T47D (cell line): ENCODE data around the gene UBE2J2.

ENCODE experiments used
- DNase-seq, 2 experiments: peaks; one replicate each; pipeline versions ENCODE4 v3.0.0 to v3.0.0-alpha.2; 2011 to 2012; ENCODE audit warnings: low read depth in 1 of 2, low spot score in 1 of 2
- JUND ChIP-seq: IDR thresholded peaks from 2 replicates; pipeline ENCODE4 v1.6.1; 2012; ENCODE audit warnings: low read depth
- in situ Hi-C: cut with HindIII; loops from 2 replicates; pipeline ENCODE4 v1.10.0; 2016; ENCODE audit warnings: low sequenced_read_pairs, low pct_unique_long_range_greater_than_20kb

The UBE2J2 gene

GRCh38 chr1:1274931-1275431 lies 1.3 kb upstream of the UBE2J2 start:
- in situ Hi-C loops = no loop called here

GRCh38 chr1:1274299-1274930 lies 761 bp upstream of the UBE2J2 start:
- no peak for TF ChIP-seq JUND
- DNase-seq = no peak
- in situ Hi-C loops = no loop called here

More at GRCh38 chr1:1274931-1275431, 1.3 kb upstream of the UBE2J2 start:
- no peak for TF ChIP-seq JUND
- no peak for DNase-seq

GRCh38 chr1:1273209-1273511 lies 494 bp downstream of the UBE2J2 start:
- DNase-seq = no peak
- no peak for TF ChIP-seq JUND
- in situ Hi-C loops = no loop called here

- peak; percentile 91 to 93 for DNase-seq
- in situ Hi-C loops = no loop called here
- TF ChIP-seq JUND = no peak
Measured at GRCh38 chr1:1272341-1273208, 1.1 kb downstream of the UBE2J2 start.

GRCh38 chr1:1270813-1271212 lies 2.8 kb downstream of the UBE2J2 start:
- in situ Hi-C loops = no loop called here
- no peak for DNase-seq
- TF ChIP-seq JUND = no peak

GRCh38 chr1:1268284-1268682 lies 5.4 kb downstream of the UBE2J2 start:
- in situ Hi-C loops = no loop called here
- DNase-seq = no peak
- TF ChIP-seq JUND = no peak

- no peak for DNase-seq
- in situ Hi-C loops = no loop called here
- no peak for TF ChIP-seq JUND
Measured at GRCh38 chr1:1267488-1268283, 6.0 kb downstream of the UBE2J2 start.

- TF ChIP-seq JUND = no peak
- in situ Hi-C loops = no loop called here
- no peak for DNase-seq
Measured at GRCh38 chr1:1264868-1265272, 8.8 kb downstream of the UBE2J2 start.

- no peak for DNase-seq
Measured at GRCh38 chr1:1264026-1264425, 9.6 kb downstream of the UBE2J2 start.

GRCh38 chr1:1262758-1263157 lies 10.9 kb downstream of the UBE2J2 start:
- in situ Hi-C loops = no loop called here
- TF ChIP-seq JUND = no peak

More at GRCh38 chr1:1264026-1264425, 9.6 kb downstream of the UBE2J2 start:
- in situ Hi-C loops = no loop called here
- no peak for TF ChIP-seq JUND

GRCh38 chr1:1262071-1262470 lies 11.6 kb downstream of the UBE2J2 start:
- TF ChIP-seq JUND = no peak

More at GRCh38 chr1:1262758-1263157, 10.9 kb downstream of the UBE2J2 start:
- no peak for DNase-seq

GRCh38 chr1:1260843-1261560 lies 12.7 kb downstream of the UBE2J2 start:
- in situ Hi-C loops = no loop called here
- no peak for DNase-seq
- no peak for TF ChIP-seq JUND

More at GRCh38 chr1:1262071-1262470, 11.6 kb downstream of the UBE2J2 start:
- in situ Hi-C loops = no loop called here
- no peak for DNase-seq
